NCI-H2227 (cell line): ENCODE measurements around the gene PPP1R37.

Experiments
- DNase-seq: peaks from one replicate; lab custom pipeline; 2025; ENCODE audit not compliant: unreplicated experiment; lab: John Stamatoyannopoulos, UW

PPP1R37 gene

DNA sequence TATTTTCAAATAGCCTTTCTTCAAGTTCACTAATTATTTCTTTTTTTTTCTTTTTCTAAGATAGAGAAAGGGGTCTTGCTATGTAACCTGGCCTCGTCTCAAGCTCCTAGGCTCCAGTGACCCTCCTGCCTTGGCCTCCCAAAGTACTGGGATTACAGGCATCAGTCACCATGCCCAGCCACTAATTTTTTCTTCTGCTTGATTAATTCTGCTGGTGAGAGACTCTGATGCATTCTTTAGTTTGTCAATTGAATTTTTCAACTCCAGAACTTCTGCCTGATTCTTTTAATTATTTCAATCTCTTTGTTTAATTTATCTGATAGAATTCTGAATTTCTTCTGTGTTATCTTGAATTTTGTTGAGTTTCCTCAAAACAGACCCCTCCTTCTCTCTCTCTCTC is 97.0 kb downstream of the PPP1R37 start:
- DNase-seq: no peak

DNA sequence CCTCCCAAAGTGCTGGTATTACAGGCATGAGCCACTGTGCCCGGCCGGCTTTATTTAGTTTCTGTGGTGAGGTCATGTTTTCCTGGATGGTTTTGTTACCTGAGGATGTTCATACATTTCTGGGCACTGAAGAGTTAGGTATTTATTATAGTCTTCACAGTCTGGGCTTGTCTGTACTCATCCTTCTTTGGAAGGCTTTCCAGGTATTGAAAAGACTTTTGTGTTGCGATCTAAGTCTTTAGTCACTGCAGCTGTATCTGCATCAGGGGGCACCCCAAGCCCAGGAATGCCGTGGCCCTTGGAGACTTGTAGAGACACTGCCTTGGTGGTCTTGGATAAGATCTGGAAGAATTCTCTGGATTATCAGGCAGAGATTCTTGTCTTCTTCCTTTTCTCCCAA is 98.4 kb downstream of the PPP1R37 start:
- DNase-seq: no peak

DNA sequence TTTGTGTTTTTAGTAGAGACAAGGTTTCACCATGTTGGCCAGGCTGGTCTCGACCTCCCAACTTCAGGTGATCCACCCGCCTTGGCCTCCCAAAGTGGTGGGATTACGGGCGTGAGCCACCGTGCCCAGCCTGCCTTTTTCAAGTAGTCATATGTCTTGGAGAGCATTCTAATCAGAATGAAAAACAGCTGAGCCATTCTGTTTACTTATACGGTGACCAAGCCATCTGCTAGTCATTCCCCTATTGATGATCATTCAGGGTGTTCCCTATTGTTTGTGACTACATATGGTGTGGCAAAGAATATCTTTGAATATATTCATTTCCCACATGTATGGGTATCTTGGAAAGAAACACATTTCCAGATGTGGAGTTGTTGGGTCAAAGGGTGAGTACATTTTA is 102.8 kb downstream of the PPP1R37 start:
- no peak for DNase-seq
